Astrocyte of the cerebellum (primary cell): ENCODE data around the gene GPHN.

ENCODE experiments used
- DNase-seq: peaks from one replicate; pipeline ENCODE4 v3.0.0-alpha.2; 2011; ENCODE audit warnings: low read depth
- H3K4me3 ChIP-seq: 2 replicates; pipeline ENCODE4 v1.5.1; 2011; ENCODE audit warnings: mild to moderate bottlenecking, low read depth, low read length, moderate library complexity
- in situ Hi-C: cut with HindIII; loops from 2 replicates; pipeline ENCODE4 v1.10.0; 2017; ENCODE audit warnings: low sequenced_read_pairs
- TF ChIP-seq, protein P1 (sequence below): IDR thresholded peaks from 2 replicates; pipeline ENCODE4 v1.5.1; 2012; ENCODE audit warnings: low read length, low read depth, moderate library complexity, mild to moderate bottlenecking; ENCODE audit errors: missing control alignments

Gene GPHN

DNA sequence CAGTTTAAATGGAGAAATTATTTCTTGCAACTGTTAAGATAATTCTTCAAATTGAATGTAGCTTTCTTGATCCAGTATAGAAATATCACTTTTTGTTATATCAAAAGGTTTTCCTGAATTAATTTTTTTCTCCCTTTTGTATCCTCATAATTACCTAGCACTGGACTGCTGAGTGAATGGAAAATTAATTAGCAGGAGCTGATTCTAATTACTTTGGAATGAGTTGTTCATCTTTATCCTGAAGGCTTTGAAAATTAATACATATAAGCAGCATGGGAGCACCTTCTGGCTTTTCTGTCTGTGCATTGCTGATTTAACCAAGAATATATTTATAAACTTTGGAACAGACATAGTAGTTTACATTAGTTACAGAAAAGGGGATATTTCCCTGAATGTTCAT, 373.6 kb downstream of the GPHN start:
- TF ChIP-seq, protein P1, sequence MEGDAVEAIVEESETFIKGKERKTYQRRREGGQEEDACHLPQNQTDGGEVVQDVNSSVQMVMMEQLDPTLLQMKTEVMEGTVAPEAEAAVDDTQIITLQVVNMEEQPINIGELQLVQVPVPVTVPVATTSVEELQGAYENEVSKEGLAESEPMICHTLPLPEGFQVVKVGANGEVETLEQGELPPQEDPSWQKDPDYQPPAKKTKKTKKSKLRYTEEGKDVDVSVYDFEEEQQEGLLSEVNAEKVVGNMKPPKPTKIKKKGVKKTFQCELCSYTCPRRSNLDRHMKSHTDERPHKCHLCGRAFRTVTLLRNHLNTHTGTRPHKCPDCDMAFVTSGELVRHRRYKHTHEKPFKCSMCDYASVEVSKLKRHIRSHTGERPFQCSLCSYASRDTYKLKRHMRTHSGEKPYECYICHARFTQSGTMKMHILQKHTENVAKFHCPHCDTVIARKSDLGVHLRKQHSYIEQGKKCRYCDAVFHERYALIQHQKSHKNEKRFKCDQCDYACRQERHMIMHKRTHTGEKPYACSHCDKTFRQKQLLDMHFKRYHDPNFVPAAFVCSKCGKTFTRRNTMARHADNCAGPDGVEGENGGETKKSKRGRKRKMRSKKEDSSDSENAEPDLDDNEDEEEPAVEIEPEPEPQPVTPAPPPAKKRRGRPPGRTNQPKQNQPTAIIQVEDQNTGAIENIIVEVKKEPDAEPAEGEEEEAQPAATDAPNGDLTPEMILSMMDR = no peak
- H3K4me3 ChIP-seq = no peak overlapping the region
- in situ Hi-C loops = no loop called here
- DNase-seq = no peak

DNA sequence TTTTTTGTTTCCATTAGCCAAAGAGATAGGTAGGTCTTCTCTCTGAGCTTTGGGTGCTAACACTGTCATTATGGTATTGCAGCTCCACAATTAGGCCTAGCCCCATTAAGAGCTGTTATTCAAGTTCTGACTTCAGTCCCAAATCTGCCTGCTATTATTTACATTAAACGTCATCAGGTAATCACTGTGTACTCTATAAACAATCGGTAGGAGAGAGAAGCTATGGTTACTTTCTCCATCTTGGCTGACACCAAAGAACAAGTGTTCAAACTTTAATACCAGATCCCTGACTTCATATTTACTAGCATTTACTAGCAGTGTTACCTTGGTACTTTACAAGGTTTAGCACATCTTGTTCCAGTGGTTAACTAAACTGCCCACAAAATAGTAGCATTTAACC, 376.2 kb downstream of the GPHN start:
- H3K4me3 ChIP-seq = no peak overlapping the region
- TF ChIP-seq, protein P1 = no peak
- no peak for DNase-seq
- in situ Hi-C loops = no loop called here

DNA sequence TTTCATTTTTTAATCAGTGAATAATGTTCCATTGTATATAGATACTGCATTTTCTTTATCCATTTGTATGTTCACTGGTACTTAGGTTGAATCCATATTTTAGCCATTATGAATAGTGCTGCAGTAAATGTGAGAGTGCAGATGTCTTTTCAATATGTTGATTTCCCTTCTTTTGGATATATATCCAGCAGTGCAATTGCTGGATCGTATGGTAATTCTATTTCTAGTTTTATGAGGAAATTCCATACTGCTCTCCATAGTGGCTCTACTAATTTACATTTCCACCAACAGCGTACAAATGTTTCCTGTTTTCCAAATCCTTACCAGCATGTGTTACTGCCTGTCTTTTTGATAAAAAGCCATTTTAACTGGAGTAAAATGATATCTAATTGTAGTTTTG, 392.8 kb downstream of the GPHN start:
- no peak overlapping the region for H3K4me3 ChIP-seq
- TF ChIP-seq, protein P1 = no peak
- DNase-seq = no peak
- in situ Hi-C loops = no loop called here

DNA sequence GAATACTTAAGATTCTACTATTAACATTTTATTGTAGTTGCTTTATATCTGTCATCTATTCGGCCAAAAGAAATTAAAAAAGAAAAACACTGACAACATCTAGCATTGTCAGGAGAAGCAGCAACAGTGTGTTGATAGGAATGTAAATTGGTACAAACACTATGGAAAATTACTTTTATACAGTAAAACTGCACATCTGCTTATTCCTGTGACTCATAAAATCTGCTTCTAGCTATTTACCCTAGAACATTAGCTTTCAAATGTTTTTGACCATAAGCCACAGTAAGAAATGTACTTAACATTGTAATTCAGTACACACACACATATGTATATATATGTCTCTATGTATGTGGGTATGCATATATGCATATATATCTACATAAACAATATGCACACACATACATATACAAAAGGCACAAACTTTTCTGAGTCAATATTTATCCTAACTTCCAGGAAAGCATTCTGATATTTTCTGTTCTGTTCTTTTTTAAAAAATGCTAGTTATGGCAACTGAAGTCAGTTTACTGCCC, 402.4 kb downstream of the GPHN start:
- no peak for DNase-seq
- in situ Hi-C loops = no loop called here
- no peak overlapping the region for H3K4me3 ChIP-seq
- TF ChIP-seq, protein P1 = no peak

DNA sequence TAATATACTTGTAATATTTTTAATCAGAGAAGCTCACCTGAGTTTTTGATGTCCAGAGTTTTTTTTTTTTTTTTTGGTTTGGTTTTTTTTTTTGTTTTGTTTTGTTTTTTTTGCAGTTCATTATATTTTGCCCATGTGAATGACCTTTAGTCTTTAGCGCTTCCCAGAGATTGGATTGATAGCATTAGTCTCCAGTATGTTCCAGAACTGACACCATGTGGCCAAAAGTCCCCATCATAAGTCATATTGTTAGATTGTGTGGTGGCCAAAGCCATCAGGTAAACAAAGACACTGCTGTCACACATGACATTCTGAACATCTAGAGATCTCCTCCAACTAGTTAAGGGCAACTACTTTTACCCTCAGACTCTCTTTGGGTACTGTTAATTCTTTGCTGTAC, 408.5 kb downstream of the GPHN start:
- in situ Hi-C loops = no loop called here
- DNase-seq = no peak
- no peak overlapping the region for H3K4me3 ChIP-seq
- TF ChIP-seq, protein P1 = no peak

DNA sequence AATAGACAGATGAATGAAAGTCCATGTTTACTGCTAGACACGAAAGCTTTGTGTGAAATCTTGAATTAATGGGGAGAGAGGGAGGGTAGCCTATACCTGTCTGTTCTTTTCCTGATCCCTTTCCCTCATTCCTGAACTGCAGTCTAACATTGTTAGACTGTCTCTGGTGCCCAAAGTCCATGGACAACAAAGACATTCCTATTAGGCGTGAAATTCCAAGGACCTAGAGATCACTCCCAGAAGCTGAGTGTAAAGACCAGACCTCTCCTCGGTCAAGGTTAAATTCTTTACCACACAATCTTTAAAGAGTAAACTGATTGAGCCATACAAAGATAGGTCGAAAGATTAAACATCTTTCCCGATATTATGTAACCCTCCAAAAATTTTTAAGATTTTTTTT, 410.6 kb downstream of the GPHN start:
- TF ChIP-seq, protein P1 = no peak
- in situ Hi-C loops = no loop called here
- no peak for DNase-seq
- no peak overlapping the region for H3K4me3 ChIP-seq

DNA sequence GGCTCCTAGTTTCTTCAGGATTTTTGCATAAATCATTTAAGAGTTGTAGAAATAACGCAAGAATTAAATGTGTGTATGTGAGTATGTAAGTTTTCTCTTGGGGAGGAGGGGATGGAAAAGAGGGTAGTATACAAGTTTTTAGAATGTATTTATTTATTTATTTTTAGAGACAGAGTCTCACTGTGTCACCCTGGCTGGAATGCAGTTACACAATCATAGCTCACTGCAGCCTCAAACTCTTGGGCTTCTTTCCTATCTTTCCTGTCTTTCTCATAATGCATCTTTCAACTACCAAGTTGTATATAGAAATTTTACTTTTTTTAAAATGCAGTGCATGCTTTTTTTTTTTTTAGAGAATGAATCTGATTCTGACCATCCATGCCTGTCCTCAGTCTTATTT, 412.2 kb downstream of the GPHN start:
- H3K4me3 ChIP-seq = no peak overlapping the region
- no peak for DNase-seq
- TF ChIP-seq, protein P1 = no peak
- in situ Hi-C loops = no loop called here
